H9 (cell line): ENCODE measurements around the gene PIPOX. TPM values are rescaled to one million over a fixed set of nuclear protein-coding genes. Genes with fewer than 3 reads are reported as not detected.

Experiments used
- DNase-seq: peaks from one replicate; pipeline ENCODE4 v3.0.0-alpha.2; 2017
- H2AFZ ChIP-seq: one replicate; pipeline ENCODE4 v1.6.1; 2013; ENCODE audit warnings: mild to moderate bottlenecking, low read length, control low read depth, moderate library complexity
- H2AK5ac ChIP-seq: 2 replicates; pipeline ENCODE4 v1.6.1; 2013; ENCODE audit warnings: low read length, control low read depth, mixed read lengths; ENCODE audit not compliant: insufficient read length
- H2BK120ac ChIP-seq: one replicate; pipeline ENCODE4 v1.6.1; 2013; ENCODE audit warnings: low read depth, mild to moderate bottlenecking, low read length, control low read depth, inconsistent platforms; ENCODE audit not compliant: poor library complexity, severe bottlenecking
- H2BK12ac ChIP-seq: 2 replicates; pipeline ENCODE4 v1.6.1; 2013; ENCODE audit warnings: low read length, control low read depth, mixed read lengths, low read depth; ENCODE audit not compliant: insufficient read length
- H2BK15ac ChIP-seq: 2 replicates; pipeline ENCODE4 v1.6.1; 2013; ENCODE audit warnings: low read depth, low read length, control low read depth
- H2BK20ac ChIP-seq: one replicate; pipeline ENCODE4 v1.6.1; 2013; ENCODE audit warnings: low read depth, mild to moderate bottlenecking, low read length, control low read depth, inconsistent platforms; ENCODE audit not compliant: poor library complexity, severe bottlenecking
- H2BK5ac ChIP-seq: 2 replicates; pipeline ENCODE4 v1.6.1; 2013; ENCODE audit warnings: low read length, control low read depth, mixed read lengths; ENCODE audit not compliant: insufficient read length
- H3K14ac ChIP-seq: 2 replicates; pipeline ENCODE4 v1.6.1; 2013; ENCODE audit warnings: low read length, control low read depth; ENCODE audit not compliant: insufficient read depth
- H3K18ac ChIP-seq: 2 replicates; pipeline ENCODE4 v1.6.1; 2013; ENCODE audit warnings: low read depth, mild to moderate bottlenecking, mixed read lengths, low read length, control low read depth; ENCODE audit not compliant: insufficient read length
- H3K23ac ChIP-seq: 2 replicates; pipeline ENCODE4 v1.6.1; 2013; ENCODE audit warnings: low read length, control low read depth, mixed read lengths, low read depth; ENCODE audit not compliant: insufficient read length
- H3K23me2 ChIP-seq: 2 replicates; pipeline ENCODE4 v1.6.1; 2013; ENCODE audit warnings: low read depth, mild to moderate bottlenecking, mixed read lengths, low read length, control low read depth; ENCODE audit not compliant: insufficient read length, poor library complexity, severe bottlenecking
- H3K27ac ChIP-seq: 2 replicates; pipeline ENCODE4 v1.5.1; 2013; ENCODE audit warnings: low read length, control low read depth, mixed read lengths, low read depth; ENCODE audit not compliant: insufficient read length
- H3K27me3 ChIP-seq: 2 replicates; pipeline ENCODE4 v1.6.1; 2013; ENCODE audit warnings: low read length, control low read depth, inconsistent platforms; ENCODE audit not compliant: insufficient read depth
- H3K4ac ChIP-seq: 2 replicates; pipeline ENCODE4 v1.6.1; 2013; ENCODE audit warnings: low read depth, mild to moderate bottlenecking, control low read depth, inconsistent platforms, low read length, moderate library complexity
- H3K4me1 ChIP-seq: 2 replicates; pipeline ENCODE4 v1.6.1; 2013; ENCODE audit warnings: low read length, control low read depth, inconsistent platforms; ENCODE audit not compliant: insufficient read depth
- H3K4me2 ChIP-seq: 2 replicates; pipeline ENCODE4 v1.6.1; 2013; ENCODE audit warnings: low read length, control low read depth, mixed read lengths; ENCODE audit not compliant: insufficient read length, insufficient read depth
- H3K56ac ChIP-seq: 2 replicates; pipeline ENCODE4 v1.6.1; 2013; ENCODE audit warnings: low read depth, mild to moderate bottlenecking, mixed read lengths, low read length, control low read depth; ENCODE audit not compliant: insufficient read length
- H3K79me1 ChIP-seq: 2 replicates; pipeline ENCODE4 v1.6.1; 2013; ENCODE audit warnings: low read depth, mild to moderate bottlenecking, moderate library complexity, low read length, control low read depth, inconsistent platforms; ENCODE audit not compliant: insufficient read depth, poor library complexity, severe bottlenecking
- H3K79me2 ChIP-seq: 2 replicates; pipeline ENCODE4 v1.6.1; 2013; ENCODE audit warnings: low read length, control low read depth, inconsistent platforms; ENCODE audit not compliant: insufficient read depth
- H3K9ac ChIP-seq: 2 replicates; pipeline ENCODE4 v1.6.1; 2013; ENCODE audit warnings: low read length, control low read depth, mixed read lengths; ENCODE audit not compliant: insufficient read length; ENCODE audit errors: extremely low read depth
- H3K9me3 ChIP-seq: one replicate; pipeline ENCODE4 v1.6.1; 2013; ENCODE audit warnings: low read depth, low read length, inconsistent platforms; ENCODE audit not compliant: control insufficient read depth
- H3T11ph ChIP-seq: one replicate; pipeline ENCODE4 v1.6.1; 2013; ENCODE audit warnings: mild to moderate bottlenecking, low read length, control low read depth, inconsistent platforms
- H4K20me1 ChIP-seq: one replicate; pipeline ENCODE4 v1.6.1; 2013; ENCODE audit not compliant: control insufficient read depth, insufficient read length, insufficient read depth
- H4K5ac ChIP-seq: 2 replicates; pipeline ENCODE4 v1.6.1; 2013; ENCODE audit warnings: low read depth, mild to moderate bottlenecking, mixed read lengths, low read length, control low read depth; ENCODE audit not compliant: insufficient read length
- H4K8ac ChIP-seq: replicated peaks from 2 replicates; pipeline ENCODE4 v1.6.1; 2013; ENCODE audit warnings: low read length, control low read depth, mixed read lengths, low read depth; ENCODE audit not compliant: insufficient read length
- H4K91ac ChIP-seq: 2 replicates; pipeline ENCODE4 v1.6.1; 2013; ENCODE audit warnings: low read depth, mild to moderate bottlenecking, moderate library complexity, mixed read lengths, low read length, control low read depth; ENCODE audit not compliant: insufficient read length
- H3K27ac Mint-ChIP-seq, 3 experiments: 2 replicates in 2 of 3; 3 replicates in 1 of 3; pipeline ENCODE4 v1.8.0; 2020 to 2021; ENCODE audit warnings: mixed read lengths in 3 of 3, mild to moderate bottlenecking in 1 of 3, moderate library complexity in 1 of 3
- H3K27me3 Mint-ChIP-seq: 2 replicates; pipeline ENCODE4 v1.8.0; 2021; ENCODE audit warnings: low read depth, mild to moderate bottlenecking, moderate library complexity, mixed read lengths
- H3K36me3 Mint-ChIP-seq, 3 experiments: 2 replicates in 2 of 3; 3 replicates in 1 of 3; pipeline ENCODE4 v1.8.0; 2020 to 2021; ENCODE audit warnings: low read depth in 3 of 3, mixed read lengths in 3 of 3; ENCODE audit not compliant: insufficient read depth in 1 of 3
- H3K4me1 Mint-ChIP-seq, 2 experiments: 2 replicates each; pipeline ENCODE4 v1.8.0; 2020; ENCODE audit warnings: mixed read lengths in 2 of 2
- H3K4me3 Mint-ChIP-seq, 2 experiments: 2 replicates in 1 of 2; 3 replicates in 1 of 2; pipeline ENCODE4 v1.8.0; 2020 to 2021; ENCODE audit warnings: mild to moderate bottlenecking in 2 of 2, mixed read lengths in 2 of 2, moderate library complexity in 1 of 2
- H3K9me3 Mint-ChIP-seq, 2 experiments: 2 replicates in 1 of 2; 3 replicates in 1 of 2; pipeline ENCODE4 v1.8.0; 2020; ENCODE audit warnings: mild to moderate bottlenecking in 2 of 2, mixed read lengths in 2 of 2, moderate library complexity in 1 of 2
- WGBS: extraction: QIAGEN DNeasy Blood & Tissue Kit; methylation state at CpG from one replicate; pipeline ENCODE4 v1.1.7; 2013; ENCODE audit warnings: missing lambda C conversion rate, low lambda C conversion rate, mixed read lengths; ENCODE audit not compliant: insufficient read length; ENCODE audit errors: extremely low coverage; 5-methylcytosine and 5-hydroxymethylcytosine counted together
- total RNA-seq: library from RNA; stranded (reverse); gene quantifications from 2 replicates; pipeline ENCODE4 v1.2.1, GENCODE V29; 2021
- TF ChIP-seq, protein P1 (sequence below): fragments of 200-600 bp; sonication (generic); conservative IDR thresholded peaks from 3 replicates; pipeline ENCODE4 v1.8.0; 2021; ENCODE audit warnings: antibody characterized with exemption, mild to moderate bottlenecking

PIPOX gene
- total RNA-seq, 1 experiment from 2014 or later = 30.1 TPM

DNA sequence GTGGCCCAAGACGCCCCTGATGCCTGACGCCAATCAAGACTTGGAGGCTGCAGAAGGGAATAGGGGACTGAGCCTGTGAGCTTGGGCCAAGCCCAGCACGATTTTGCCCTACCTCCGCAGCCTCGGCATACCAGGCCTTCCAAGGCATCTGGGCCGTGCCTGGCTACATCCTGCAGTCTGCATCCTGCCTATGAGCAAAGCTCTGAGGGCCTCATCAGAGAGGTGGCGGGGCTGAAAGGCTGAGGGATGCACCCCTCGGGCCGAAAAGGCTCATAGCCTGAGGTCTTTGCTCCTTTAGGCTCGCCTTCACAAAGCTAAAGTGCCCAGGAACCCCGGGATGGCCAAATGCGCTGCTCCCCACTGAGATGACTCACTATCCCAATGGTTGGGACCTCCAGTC, 39.7 kb upstream of the PIPOX start:
- no peak overlapping the region for H3T11ph ChIP-seq
- Mint-ChIP-seq H3K4me1 (peaks cover 55 to 61% of the 10 kb centered on the region in 2 experiments), H3K4me3 (no peak overlapping the region), H3K9me3 (no peaks in the 10 kb centered on the region), H3K27ac (no peak overlapping the region), H3K27me3 (peaks cover 55% of the 10 kb centered on the region), H3K36me3 (no peaks in the 10 kb centered on the region; a peak in 1 of 7 replicates)
- no peak overlapping the region for H3K27ac ChIP-seq
- no peak overlapping the region for H4K8ac ChIP-seq
- peaks cover 10% of the 10 kb centered on the region; the same call in 1 of the 2 replicates for H3K27me3 ChIP-seq
- H3K23ac ChIP-seq = no peak overlapping the region
- peaks cover 9% of the 10 kb centered on the region for H3K23me2 ChIP-seq
- H2BK15ac ChIP-seq = no peak overlapping the region
- H4K5ac ChIP-seq = no peak overlapping the region
- H2AFZ ChIP-seq = no peak overlapping the region
- H4K20me1 ChIP-seq = no peaks in the 10 kb centered on the region
- H2BK12ac ChIP-seq = no peak overlapping the region
- no peak for DNase-seq
- no peak overlapping the region for H2BK20ac ChIP-seq
- TF ChIP-seq, protein P1, sequence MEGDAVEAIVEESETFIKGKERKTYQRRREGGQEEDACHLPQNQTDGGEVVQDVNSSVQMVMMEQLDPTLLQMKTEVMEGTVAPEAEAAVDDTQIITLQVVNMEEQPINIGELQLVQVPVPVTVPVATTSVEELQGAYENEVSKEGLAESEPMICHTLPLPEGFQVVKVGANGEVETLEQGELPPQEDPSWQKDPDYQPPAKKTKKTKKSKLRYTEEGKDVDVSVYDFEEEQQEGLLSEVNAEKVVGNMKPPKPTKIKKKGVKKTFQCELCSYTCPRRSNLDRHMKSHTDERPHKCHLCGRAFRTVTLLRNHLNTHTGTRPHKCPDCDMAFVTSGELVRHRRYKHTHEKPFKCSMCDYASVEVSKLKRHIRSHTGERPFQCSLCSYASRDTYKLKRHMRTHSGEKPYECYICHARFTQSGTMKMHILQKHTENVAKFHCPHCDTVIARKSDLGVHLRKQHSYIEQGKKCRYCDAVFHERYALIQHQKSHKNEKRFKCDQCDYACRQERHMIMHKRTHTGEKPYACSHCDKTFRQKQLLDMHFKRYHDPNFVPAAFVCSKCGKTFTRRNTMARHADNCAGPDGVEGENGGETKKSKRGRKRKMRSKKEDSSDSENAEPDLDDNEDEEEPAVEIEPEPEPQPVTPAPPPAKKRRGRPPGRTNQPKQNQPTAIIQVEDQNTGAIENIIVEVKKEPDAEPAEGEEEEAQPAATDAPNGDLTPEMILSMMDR = no peak
- H3K14ac ChIP-seq = no peak overlapping the region
- no peak overlapping the region for H4K91ac ChIP-seq
- no peak overlapping the region for H2BK5ac ChIP-seq
- H3K9ac ChIP-seq = no peak overlapping the region
- H2AK5ac ChIP-seq = no peak overlapping the region
- no peak overlapping the region for H3K4me2 ChIP-seq
- no peak overlapping the region for H2BK120ac ChIP-seq
- peaks cover 14% of the 10 kb centered on the region; the same call in 1 of the 2 replicates for H3K4me1 ChIP-seq
- H3K18ac ChIP-seq = no peak overlapping the region
- no peaks in the 10 kb centered on the region for H3K9me3 ChIP-seq
- no peak overlapping the region for H3K4ac ChIP-seq
- no CpG with 5 or more reads among the region's 12 CpGs for WGBS
- H3K56ac ChIP-seq = no peak overlapping the region
- H3K79me2 ChIP-seq = no peaks in the 10 kb centered on the region
- H3K79me1 ChIP-seq = no peaks in the 10 kb centered on the region
